Heart left ventricle (tissue), 13 donors: ENCODE results near the gene SDE2.

Source experiments
- POLR2A ChIP-seq, 2 donors: fragments of 450-650 bp; IDR thresholded peaks; one replicate each; pipeline ENCODE4 v1.6.1; 2017; ENCODE audit warnings: antibody characterized with exemption in 2 of 2, mild to moderate bottlenecking in 2 of 2, moderate library complexity in 2 of 2
- TF ChIP-seq, protein P1 (sequence below), 12 donors: fragments of 200-600 bp; sonication (generic) in 4 of 12; IDR thresholded peaks; one replicate each; pipeline versions ENCODE4 v1.5.0 to v1.8.0; 2018 to 2022; ENCODE audit warnings: antibody characterized with exemption in 12 of 12, mild to moderate bottlenecking in 5 of 12
- donor health status: ischemic (EF 13 %, LVEDD 7.1; RV severe dilation, severe dysfunction).
- donor health status: DM: no; HTN: yes; CAD: no.
- donor health status: DM: no; HTN: no; CAD: no.
- donor health status: ischemic (EF 25% LVEDD 6.9; RV normal size, moderate dysfunction).
- donor health status: ischemic (EF 25% LVEDD 5.7; RV mildly dilated, moderate dysfunction).
- donor health status: ischemic (EF 35%, LVEDD 5.7; RV mildly dilated, moderate dysfunction).
- donor health status: nonischemic (EF 11% LVEDD 7.7; RV severe dilation, severe dysfunction).
- donor health status: DM: yes; HTN: yes; CAD: no.
- donor health status: PGD.
- donor health status: ischemic (EF 29% LVEDD 5.4; RV normal size, mild dysfunction).
- donor health status: nonischemic (EF 23%, LVEDD 6.1; RV moderate dilation, normal function).

- TF ChIP-seq, protein P1, sequence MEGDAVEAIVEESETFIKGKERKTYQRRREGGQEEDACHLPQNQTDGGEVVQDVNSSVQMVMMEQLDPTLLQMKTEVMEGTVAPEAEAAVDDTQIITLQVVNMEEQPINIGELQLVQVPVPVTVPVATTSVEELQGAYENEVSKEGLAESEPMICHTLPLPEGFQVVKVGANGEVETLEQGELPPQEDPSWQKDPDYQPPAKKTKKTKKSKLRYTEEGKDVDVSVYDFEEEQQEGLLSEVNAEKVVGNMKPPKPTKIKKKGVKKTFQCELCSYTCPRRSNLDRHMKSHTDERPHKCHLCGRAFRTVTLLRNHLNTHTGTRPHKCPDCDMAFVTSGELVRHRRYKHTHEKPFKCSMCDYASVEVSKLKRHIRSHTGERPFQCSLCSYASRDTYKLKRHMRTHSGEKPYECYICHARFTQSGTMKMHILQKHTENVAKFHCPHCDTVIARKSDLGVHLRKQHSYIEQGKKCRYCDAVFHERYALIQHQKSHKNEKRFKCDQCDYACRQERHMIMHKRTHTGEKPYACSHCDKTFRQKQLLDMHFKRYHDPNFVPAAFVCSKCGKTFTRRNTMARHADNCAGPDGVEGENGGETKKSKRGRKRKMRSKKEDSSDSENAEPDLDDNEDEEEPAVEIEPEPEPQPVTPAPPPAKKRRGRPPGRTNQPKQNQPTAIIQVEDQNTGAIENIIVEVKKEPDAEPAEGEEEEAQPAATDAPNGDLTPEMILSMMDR (IDR thresholded peaks at IDR 0.05): no peak
- TF ChIP-seq POLR2A (IDR thresholded peaks at IDR 0.05): no peak
These were observed 62.6 kb downstream of the SDE2 start for GRCh38 chr1:225936523-225936922.
